Esophagus muscularis mucosa (tissue), 4 donors: ENCODE data around the gene CSTB. TPM values are rescaled to one million over a fixed set of nuclear protein-coding genes. Genes with fewer than 3 reads are reported as not detected.
A peak's percentile ranks its signal among the peaks of the same experiment; 100 is the strongest.

Experiments used
- DNase-seq: peaks from one replicate; pipeline ENCODE4 v3.0.0-alpha.2; 2017; ENCODE audit errors: extremely low spot score
- H3K27ac ChIP-seq, 4 donors: fragments of 200-600 bp; sonication (generic); replicated peaks in 1 of 4; 1 replicate in 3 of 4; 2 replicates in 1 of 4; pipeline ENCODE4 v1.5.1; 2016 to 2019; ENCODE audit warnings: mild to moderate bottlenecking in 1 of 4
- H3K27me3 ChIP-seq, 4 donors: fragments of 200-600 bp; sonication (generic); one replicate each; pipeline versions ENCODE4 v1.5.1 to v1.6.0; 2016 to 2019
- H3K36me3 ChIP-seq, 4 donors: fragments of 200-600 bp; sonication (generic); one replicate each; pipeline ENCODE4 v1.5.1; 2016 to 2019
- H3K4me1 ChIP-seq, 4 donors: fragments of 200-600 bp; sonication (generic); one replicate each; pipeline ENCODE4 v1.5.1; 2016 to 2019
- H3K4me3 ChIP-seq, 4 donors: fragments of 200-600 bp; sonication (generic); 1 replicate in 2 of 4; 2 replicates in 2 of 4; pipeline ENCODE4 v1.5.1; 2016 to 2019; ENCODE audit warnings: mild to moderate bottlenecking in 4 of 4, moderate library complexity in 1 of 4
- H3K9me3 ChIP-seq, 4 donors: fragments of 200-600 bp; sonication (generic); 1 replicate in 3 of 4; 2 replicates in 1 of 4; pipeline ENCODE4 v1.5.1; 2016 to 2019
- CTCF ChIP-seq, 3 experiments: fragments of 200-600 bp in 2 of 3; fragments of 450-650 bp in 1 of 3; sonication (generic) in 2 of 3; IDR thresholded peaks; one replicate each; pipeline ENCODE4 v1.5.1; 2017 to 2019; ENCODE audit warnings: antibody characterized with exemption in 3 of 3, mild to moderate bottlenecking in 2 of 3, moderate library complexity in 1 of 3
- EP300 ChIP-seq: sonication (generic); formaldehyde crosslinking; IDR thresholded peaks from one replicate; pipeline ENCODE4 v1.6.1; 2017; ENCODE audit warnings: antibody characterized with exemption
- POLR2A ChIP-seq: fragments of 450-650 bp; IDR thresholded peaks from one replicate; pipeline ENCODE4 v1.6.1; 2017; ENCODE audit warnings: antibody characterized with exemption, moderate library complexity, mild to moderate bottlenecking, low read depth
- POLR2AphosphoS5 ChIP-seq, 2 donors: sonication (generic); formaldehyde crosslinking; IDR thresholded peaks; one replicate each; pipeline ENCODE4 v1.6.1; 2017; ENCODE audit warnings: antibody characterized with exemption in 2 of 2
- WGBS: methylation state at CpG from one replicate; pipeline ENCODE4 v1.1.5; 2018; 5-methylcytosine and 5-hydroxymethylcytosine counted together
- intact Hi-C: fragments of 100-400 bp; cut with DNase I; formaldehyde crosslinking; loops from one replicate; pipeline ENCODE4 v1.15.1; 2023
- total RNA-seq, 4 donors: library from RNA; depleted of rRNA; stranded (reverse); fragments of >200 nt; gene quantifications; one replicate each; pipeline versions ENCODE4 v1.1.0 to v1.2.1, GENCODE V29; 2016

The CSTB gene
- total RNA-seq, 4 donors from 2014 or later, result 5.0 to 21.1 (median 8.1) TPM

- Histone ChIP-seq H3K36me3 (peaks cover 0 to 21% (median 16%) of the 10 kb centered on the region in 4 donors), H3K9me3 (no peaks in the 10 kb centered on the region), H3K4me3 (no peak overlapping the region), H3K4me1 (peaks cover 30 to 58% (median 49%) of the 10 kb centered on the region in 4 donors), H3K27ac (peak overlapping the region; percentile 8 to 82 (median 68)), H3K27me3 (no peaks in the 10 kb centered on the region)
- intact Hi-C loops, result no loop called here
- DNase-seq, result no peak
- WGBS, result 76% methylated on average over 25 of the region's 25 CpGs
- no peak for TF ChIP-seq POLR2A
- TF ChIP-seq CTCF (IDR thresholded peaks at IDR 0.05), result no peak
- TF ChIP-seq POLR2AphosphoS5 (IDR thresholded peaks at IDR 0.05), result no peak
- no peak for TF ChIP-seq EP300
These were observed 41.8 kb downstream of the CSTB start for GRCh38 chr21:43734131-43734927.

- H3K4me1 ChIP-seq, result peaks cover 37 to 65% (median 56%) of the 10 kb centered on the region in 4 donors
- WGBS, result 69% methylated on average over 15 of the region's 15 CpGs
- H3K27ac ChIP-seq, result peak overlapping the region; percentile 52 to 82 (median 72)
- H3K4me3 ChIP-seq, result peak overlapping the region in 1 of 4 donors; percentile 11
- no peaks in the 10 kb centered on the region for H3K27me3 ChIP-seq
- DNase-seq, result no peak
- no peaks in the 10 kb centered on the region for H3K9me3 ChIP-seq
- peaks cover 0 to 21% (median 16%) of the 10 kb centered on the region in 4 donors for H3K36me3 ChIP-seq
- intact Hi-C loops, result no loop called here
- TF ChIP-seq EP300 (no peak), CTCF (IDR thresholded peaks at IDR 0.05) (no peak), POLR2AphosphoS5 (IDR thresholded peaks at IDR 0.05) (no peak), POLR2A (no peak)
These were observed 42.5 kb downstream of the CSTB start for GRCh38 chr21:43733529-43734071.

GRCh38 chr21:43733060-43733459 is 43.0 kb downstream of the CSTB start:
- Histone ChIP-seq H3K9me3 (no peaks in the 10 kb centered on the region), H3K27me3 (no peaks in the 10 kb centered on the region), H3K4me3 (peak overlapping the region in 1 of 4 donors; percentile 11), H3K27ac (peak overlapping the region; percentile 65 to 82 (median 80)), H3K4me1 (peaks cover 41 to 70% (median 62%) of the 10 kb centered on the region in 4 donors), H3K36me3 (peaks cover 0 to 19% (median 14%) of the 10 kb centered on the region in 4 donors)
- 56% methylated on average over 8 of the region's 10 CpGs for WGBS
- intact Hi-C loops, result no loop called here
- TF ChIP-seq POLR2A, result no peak
- no peak for TF ChIP-seq CTCF (IDR thresholded peaks at IDR 0.05)
- TF ChIP-seq POLR2AphosphoS5 (IDR thresholded peaks at IDR 0.05), result no peak
- TF ChIP-seq EP300, result no peak
- DNase-seq, result no peak

- H3K9me3 ChIP-seq, result no peaks in the 10 kb centered on the region
- H3K4me3 ChIP-seq, result peak overlapping the region in 2 of 4 donors; percentile 8 to 27
- intact Hi-C loops, result no loop called here
- H3K4me1 ChIP-seq, result peaks cover 50 to 80% (median 71%) of the 10 kb centered on the region in 4 donors
- no peaks in the 10 kb centered on the region for H3K27me3 ChIP-seq
- H3K27ac ChIP-seq, result peak overlapping the region; percentile 65 to 82 (median 80)
- 54% methylated on average over 15 of the region's 23 CpGs for WGBS
- H3K36me3 ChIP-seq, result peaks cover 0 to 10% (median 5%) of the 10 kb centered on the region in 4 donors
- no peak for DNase-seq
- no peak for TF ChIP-seq POLR2A
- TF ChIP-seq EP300, result no peak
- peak in 1 of 2 donors; percentile 30 for TF ChIP-seq POLR2AphosphoS5 (IDR thresholded peaks at IDR 0.05)
- no peak for TF ChIP-seq CTCF (IDR thresholded peaks at IDR 0.05)
These were observed 44.0 kb downstream of the CSTB start for GRCh38 chr21:43731891-43732711.
